AG09309 (cell line): Measurements from ENCODE around the gene SLC7A1.

Experiments
- DNase-seq: peaks from one replicate; pipeline ENCODE4 v3.0.0-alpha.2; 2010; ENCODE audit warnings: low read depth
- H3K4me3 ChIP-seq: 2 replicates; pipeline ENCODE4 v1.5.1; 2011; ENCODE audit warnings: mild to moderate bottlenecking, low read depth, low read length, moderate library complexity; ENCODE audit not compliant: control insufficient read depth
- TF ChIP-seq, protein P1 (sequence below): IDR thresholded peaks from 2 replicates; pipeline ENCODE4 v1.5.1; 2011; ENCODE audit warnings: mild to moderate bottlenecking, low read depth, low read length, inconsistent platforms; ENCODE audit not compliant: insufficient read depth, control insufficient read depth; ENCODE audit errors: missing control alignments

The SLC7A1 gene

DNA sequence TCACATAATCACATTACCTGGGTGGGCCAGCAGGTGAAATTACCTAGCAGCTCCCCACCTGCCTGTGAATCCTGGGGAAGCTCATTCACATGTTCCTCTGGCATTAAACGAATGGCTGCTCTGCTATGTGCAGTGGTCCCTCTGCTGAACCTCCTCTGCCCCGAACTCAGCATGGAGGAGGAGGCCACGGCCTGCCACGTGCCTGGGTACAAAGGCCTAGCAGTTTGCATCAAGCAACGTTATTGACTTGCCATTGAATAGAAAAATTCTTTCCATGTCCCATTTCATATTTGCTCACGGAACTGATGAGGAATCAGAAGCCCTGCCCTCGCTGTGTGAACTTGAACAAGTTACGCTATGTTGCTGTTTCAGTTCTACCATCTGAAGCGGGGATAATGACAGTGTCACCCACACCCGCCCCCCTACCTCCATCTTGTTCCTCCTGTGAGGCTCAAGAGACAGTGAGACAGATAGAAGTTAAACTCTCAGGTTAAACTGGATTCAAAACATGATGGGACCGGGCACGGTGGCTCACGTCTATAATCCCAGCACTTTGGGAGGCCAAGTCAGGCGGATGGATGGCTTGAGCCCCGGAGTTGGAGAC is 25.3 kb downstream of the SLC7A1 start:
- H3K4me3 ChIP-seq: no peak overlapping the region
- DNase-seq: no peak
- TF ChIP-seq, protein P1, sequence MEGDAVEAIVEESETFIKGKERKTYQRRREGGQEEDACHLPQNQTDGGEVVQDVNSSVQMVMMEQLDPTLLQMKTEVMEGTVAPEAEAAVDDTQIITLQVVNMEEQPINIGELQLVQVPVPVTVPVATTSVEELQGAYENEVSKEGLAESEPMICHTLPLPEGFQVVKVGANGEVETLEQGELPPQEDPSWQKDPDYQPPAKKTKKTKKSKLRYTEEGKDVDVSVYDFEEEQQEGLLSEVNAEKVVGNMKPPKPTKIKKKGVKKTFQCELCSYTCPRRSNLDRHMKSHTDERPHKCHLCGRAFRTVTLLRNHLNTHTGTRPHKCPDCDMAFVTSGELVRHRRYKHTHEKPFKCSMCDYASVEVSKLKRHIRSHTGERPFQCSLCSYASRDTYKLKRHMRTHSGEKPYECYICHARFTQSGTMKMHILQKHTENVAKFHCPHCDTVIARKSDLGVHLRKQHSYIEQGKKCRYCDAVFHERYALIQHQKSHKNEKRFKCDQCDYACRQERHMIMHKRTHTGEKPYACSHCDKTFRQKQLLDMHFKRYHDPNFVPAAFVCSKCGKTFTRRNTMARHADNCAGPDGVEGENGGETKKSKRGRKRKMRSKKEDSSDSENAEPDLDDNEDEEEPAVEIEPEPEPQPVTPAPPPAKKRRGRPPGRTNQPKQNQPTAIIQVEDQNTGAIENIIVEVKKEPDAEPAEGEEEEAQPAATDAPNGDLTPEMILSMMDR: no peak

DNA sequence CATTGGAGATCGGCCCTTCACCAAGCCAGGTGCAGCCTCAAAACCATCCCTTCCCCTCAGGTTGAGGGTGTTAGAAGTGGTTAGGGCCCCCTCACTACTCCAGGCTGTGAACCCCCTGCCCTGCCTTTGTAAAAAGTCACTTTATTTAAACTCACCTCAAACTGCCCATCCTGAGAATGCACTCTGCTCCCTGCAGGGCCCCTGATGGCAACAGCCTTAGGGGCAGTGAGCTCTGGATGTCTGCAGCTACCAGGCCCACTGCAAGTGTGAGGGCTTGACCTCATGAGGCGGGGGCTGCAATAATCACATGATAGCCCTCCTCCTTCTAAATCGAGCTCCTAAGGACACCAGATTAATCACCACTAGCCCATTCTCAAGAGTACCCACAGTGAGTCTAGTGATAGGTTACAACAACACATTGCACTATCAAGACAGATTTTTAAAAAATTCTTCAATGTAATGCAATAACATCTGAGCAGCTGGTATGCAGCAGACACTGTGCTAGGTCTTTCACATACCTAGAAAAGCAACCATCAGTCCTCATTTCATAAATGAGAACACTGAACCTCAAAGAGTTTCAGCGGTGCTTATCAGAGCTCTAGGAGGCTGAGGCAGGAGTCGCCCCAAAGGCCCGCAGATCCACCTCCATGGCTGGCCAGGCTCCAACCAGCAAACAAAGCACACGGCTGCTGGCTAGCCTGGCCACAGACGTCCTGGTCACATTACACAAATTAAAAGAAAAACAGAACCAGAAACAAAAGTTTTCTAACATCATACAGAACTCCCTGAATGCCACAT is 26.0 kb downstream of the SLC7A1 start:
- TF ChIP-seq, protein P1: no peak
- DNase-seq: no peak
- no peak overlapping the region for H3K4me3 ChIP-seq

DNA sequence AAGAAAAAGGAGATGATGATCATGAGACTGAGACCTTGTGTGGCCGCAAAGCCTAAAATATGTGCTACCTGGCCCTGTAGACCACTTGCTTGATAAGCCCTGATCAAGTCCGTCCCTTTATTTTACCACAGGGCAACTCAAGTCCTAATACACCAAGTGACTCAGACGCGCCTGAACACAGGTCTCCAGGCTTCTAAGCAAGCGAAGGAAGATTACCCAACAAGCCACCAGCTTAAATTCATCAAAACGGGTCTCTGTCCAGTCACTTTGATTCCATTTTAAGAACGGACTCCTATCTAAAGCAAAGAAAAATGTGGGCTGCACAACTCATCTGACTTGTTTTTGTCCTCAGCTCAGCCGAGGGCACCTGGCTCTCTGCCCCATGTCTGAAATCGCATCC is 26.8 kb downstream of the SLC7A1 start:
- DNase-seq: no peak
- TF ChIP-seq, protein P1: no peak
- no peak overlapping the region for H3K4me3 ChIP-seq

DNA sequence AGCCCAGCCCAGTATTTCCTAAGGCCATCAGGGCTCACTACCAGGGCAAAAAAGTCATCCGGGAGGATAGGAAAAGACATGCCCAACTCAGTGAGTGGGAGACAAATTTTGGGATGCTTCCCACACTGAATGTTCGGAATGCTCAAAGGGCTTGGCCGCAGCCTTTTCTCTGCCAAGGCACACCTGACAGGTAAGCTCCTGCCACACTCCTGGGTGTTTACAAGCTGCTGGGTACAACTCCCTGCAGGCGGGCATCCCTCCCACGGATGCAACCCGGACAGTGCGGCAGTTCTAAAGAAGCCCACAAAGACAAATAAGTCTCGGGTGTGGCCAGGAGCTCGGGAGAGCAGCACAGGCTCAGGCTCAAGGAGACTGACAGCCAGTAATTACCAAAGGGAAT is 28.1 kb downstream of the SLC7A1 start:
- TF ChIP-seq, protein P1: no peak
- no peak for DNase-seq
- H3K4me3 ChIP-seq: no peak overlapping the region

DNA sequence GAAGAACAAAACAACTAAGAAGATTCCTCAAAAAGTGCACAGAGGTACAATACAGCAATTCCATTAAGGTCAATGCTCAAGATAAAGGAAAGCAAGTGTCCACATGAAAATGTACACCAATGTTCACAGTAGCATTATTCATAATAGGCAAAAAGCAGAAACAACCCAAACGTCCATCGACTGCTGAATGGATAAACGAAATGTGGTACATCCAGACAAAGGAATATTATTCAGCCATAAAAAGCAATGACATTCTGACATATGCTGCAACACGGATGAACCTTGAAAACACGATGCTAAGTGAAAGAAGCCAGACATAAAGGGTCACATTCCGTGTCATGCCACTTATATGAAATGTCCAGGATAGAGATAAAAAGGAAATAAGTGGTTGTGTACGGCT is 29.3 kb downstream of the SLC7A1 start:
- TF ChIP-seq, protein P1: no peak
- DNase-seq: no peak
- H3K4me3 ChIP-seq: no peak overlapping the region

DNA sequence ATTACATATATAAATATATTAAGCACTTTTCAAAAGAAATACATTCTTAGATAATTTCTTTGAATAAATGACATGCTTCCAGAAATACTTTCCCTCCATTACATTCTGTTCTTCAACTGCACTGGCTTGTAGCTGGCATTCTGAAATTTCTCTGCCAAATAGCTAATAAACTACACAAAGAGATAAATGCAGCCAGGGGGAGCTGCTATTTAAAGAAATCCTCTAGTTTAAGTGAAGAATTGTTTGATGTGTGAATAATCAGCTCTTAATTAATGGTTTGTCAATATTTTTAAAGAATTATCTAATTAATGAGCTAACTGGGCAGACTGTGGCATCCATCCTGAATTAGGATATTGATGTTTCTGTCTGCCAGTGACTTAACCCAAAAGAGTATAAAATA is 30.7 kb downstream of the SLC7A1 start:
- TF ChIP-seq, protein P1: peak; percentile 15
- no peak for DNase-seq

More for the DNA sequence above, 30.7 kb downstream of the SLC7A1 start:
- H3K4me3 ChIP-seq: no peak overlapping the region
